ENCODE measurements around the gene DHRS12.

- TF ChIP-seq POLR2A (IDR thresholded peaks at IDR 0.05) (no peak), CTCF (IDR thresholded peaks at IDR 0.05) (no peak)
Measured at GRCh38 chr13:51846756-51847155, 42.8 kb upstream of the DHRS12 start.

All from adrenal gland (tissue), 5 donors.